ENCODE measurements around the gene EOMES.

The EOMES gene

DNA sequence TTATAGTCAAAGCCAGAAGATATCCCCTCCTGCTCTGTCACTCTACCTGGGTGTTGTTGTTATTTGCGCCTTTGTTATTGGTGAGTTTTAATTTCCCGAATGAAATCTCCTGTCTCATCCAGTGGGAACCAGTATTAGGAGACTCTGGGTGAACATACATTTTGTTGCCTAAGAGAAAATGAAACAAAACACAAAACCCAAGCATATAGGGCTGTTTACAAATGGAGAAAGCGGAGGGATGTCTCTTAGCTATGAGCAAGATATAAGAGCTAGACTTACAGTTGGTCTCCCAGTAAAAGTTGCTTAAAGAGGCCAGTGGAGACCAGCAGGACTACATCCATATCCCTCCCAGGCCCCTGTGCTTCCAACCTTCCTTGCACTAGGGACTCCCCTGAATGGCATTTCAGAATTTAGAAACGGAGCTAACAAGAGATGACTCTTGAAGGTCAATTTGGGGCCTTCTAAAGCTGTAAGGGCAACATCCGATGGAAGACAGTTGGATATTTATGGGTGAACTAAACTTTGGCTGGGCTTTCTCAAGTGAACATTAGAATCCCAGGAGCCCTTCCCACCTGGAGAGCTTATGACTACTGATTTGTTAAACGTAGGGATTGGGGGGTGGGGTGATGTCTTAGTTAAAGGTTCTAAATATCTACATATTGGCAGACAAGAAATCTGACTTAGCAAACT, 2.7 kb downstream of the EOMES start:
- no peak for DNase-seq

DNA sequence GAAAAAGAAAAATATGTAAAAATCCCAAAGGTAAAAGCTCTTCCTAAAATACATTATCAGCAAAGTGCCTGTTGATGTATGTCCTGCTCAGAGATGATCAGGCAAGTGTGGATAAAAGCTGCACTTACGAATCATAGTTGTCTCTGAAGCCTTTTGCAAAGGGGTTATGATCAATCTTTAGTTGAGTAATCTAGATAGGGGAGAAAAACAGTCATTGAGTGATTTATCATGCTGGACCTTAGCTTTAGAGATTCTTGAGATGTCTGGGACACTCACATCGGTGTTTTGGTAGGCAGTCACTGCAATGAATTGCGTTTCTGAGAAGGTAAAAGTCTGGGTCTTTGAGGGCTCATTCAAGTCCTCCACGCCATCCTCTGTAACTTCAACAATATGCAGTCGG, 3.7 kb downstream of the EOMES start:
- DNase-seq: no peak

DNA sequence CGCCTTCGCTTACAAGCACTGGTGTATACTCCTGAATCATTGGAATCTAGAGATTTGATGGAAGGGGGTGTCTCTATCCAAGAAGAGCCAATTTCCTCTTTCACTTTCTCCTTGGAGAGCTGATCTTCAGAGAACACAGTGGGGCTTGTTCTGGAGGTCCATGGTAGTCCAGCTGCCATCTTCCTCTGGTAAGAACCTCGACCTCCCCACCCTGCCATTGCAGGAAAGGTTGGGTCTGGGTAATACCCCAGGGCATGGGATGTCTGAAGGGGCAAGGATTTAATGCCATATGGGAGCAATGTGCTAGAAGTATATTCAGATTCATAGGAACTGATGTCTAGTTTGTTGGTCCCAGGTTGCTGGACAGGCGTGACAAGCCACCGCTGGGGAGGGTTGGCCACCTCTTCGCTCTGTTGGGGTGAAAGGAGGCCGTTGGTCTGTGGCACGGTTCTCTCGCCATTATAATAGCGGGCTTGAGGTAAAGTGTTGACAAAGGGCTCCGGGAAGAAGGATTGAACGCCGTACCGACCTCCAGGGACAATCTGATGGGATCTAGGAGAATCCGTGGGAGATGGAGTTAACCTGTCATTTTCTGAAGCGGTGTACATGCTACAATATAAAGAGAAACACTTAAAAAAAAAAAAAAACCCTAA, 4.8 kb downstream of the EOMES start:
- DNase-seq: no peak

DNA sequence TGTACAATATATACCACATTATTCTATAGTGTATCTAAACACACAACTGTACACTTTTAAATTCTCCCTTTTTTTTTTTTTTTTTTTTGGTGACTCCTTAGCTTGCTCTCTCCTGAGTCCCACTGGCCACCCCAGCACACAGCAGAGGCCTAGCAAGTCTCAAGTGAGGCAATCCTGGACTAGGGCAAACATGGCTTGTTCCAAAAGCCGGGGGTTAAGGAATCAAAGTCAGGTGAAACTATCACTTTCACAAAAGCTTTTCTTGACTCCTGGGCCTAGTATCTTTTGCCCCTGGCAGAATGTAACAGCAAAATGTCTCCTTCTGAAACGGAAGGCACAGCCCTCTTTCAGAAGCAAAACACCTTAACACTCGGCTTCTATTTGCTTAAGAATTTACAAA, 5.8 kb downstream of the EOMES start:
- DNase-seq: no peak

DNA sequence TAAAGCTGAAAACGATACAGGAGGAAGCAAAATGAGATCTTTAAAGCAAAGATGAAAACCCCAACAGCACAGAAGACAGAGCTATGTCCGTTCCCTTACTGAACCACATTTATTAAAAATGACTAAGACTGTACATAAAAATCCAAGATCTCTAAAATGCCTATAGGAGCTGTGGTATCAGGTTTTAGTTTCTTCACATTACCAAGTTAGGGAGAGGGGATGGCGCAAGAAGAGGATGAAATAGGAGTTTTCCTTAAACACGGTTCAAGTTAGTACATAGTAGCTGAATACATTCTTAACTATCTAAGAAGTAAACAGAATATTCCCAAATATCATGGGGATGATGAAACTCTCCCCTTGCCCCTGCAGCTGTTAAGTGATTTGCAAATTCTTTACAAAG, 6.3 kb downstream of the EOMES start:
- no peak for DNase-seq

- DNase-seq: no peak
Measured at GRCh38 chr3:27715454-27715806, 6.7 kb downstream of the EOMES start.

DNA sequence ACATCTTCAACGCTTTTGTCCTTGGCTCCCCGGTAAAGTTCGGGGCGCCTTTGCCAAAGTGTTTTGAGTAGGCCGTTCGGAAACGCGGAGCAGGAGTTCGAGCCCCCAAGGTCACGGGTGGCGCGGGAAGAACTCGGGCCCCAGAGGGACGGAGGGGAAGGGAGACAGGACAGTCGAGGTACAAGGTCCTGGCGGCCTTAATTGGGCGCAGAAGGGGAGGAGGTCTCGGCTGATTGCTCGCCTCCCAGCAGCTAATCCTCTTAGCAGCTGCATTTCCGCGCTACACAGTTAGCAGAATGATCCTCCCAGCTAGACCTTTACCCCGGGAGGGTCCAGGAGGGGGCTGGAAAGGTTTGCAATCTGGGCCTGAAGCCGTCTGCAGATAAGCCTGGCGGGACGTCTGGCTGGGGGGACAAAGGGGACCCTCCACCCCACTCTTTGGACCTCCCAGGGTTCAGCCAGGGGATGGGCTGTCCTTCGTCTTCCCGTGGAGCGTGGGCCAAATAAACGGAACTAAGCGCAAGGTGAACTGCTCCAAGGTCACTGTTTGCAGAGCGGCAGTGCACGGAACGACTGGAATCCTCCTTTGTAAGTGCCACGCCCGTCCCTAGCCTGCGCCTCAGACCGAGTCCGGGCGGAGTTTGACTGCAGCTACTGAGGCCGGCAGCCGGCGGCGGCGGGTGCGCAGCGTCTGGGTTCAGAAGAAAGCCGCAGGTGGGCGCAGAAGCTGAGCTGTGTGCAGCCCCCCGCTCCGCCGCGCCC, 7.2 kb downstream of the EOMES start:
- no peak for DNase-seq

GRCh38 chr3:27714146-27714526, 8.0 kb downstream of the EOMES start:
- DNase-seq: no peak

DNA sequence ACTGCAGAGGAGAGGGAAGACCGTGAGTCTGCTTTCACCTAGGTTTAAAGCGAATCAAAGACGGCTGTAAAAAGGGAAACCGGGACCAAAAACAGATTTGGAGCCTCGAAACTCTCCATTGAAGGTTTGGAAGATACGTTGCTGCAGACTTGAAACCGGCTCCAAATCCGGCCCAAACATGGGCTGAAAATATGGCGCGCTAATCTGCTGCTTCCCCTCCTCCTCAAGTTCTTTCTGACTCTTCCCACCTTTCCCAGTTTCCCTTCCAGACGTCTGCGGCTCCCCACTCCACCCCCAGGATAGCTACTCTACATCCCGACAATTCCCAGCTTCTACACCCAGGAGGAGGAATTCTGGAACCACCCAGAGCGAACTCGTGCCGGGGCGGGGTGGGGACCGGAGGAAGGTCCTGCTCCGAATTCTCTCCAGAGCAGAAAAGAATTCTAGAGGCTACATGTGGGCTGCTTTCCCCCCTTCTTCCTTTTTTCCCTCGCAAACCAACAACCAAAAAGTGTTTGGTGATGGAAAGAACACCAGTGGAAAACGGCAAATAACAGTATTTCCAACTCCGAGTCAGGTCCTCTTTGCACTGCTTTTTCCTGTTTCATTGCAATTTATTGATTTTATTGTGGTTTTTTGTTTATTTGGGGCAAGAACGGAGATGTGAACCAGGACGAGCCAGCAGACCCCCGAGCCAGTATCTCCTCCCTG, 8.5 kb downstream of the EOMES start:
- no peak for DNase-seq

GRCh38 chr3:27713078-27713423, 9.1 kb downstream of the EOMES start:
- no peak for DNase-seq

GRCh38 chr3:27712136-27713077, 9.7 kb downstream of the EOMES start:
- DNase-seq: peak; percentile 37

- DNase-seq: no peak
Measured at GRCh38 chr3:27708250-27708649, 13.9 kb downstream of the EOMES start.

GRCh38 chr3:27699067-27699466, 23.1 kb downstream of the EOMES start:
- no peak for DNase-seq

GRCh38 chr3:27696906-27697305, 25.2 kb downstream of the EOMES start:
- DNase-seq: no peak

DNA sequence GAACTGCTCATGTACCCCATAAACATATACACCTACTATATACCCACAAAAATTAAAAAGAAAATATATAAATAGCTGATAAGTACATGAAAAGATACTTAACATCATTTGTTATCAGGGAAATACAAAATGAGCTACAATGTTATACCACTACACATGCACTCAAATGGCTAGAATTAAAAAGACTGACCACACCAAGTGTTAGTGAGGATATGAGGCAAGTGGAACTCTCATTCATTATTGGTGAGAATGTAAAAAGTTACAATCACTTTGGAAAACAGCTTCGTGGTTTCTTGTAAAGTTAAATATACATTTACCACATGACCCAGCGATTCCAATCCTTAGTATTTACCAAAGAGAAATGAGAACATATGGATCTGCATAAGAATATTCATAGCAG, 26.5 kb downstream of the EOMES start:
- no peak for DNase-seq

GRCh38 chr3:27688053-27688452, 34.1 kb downstream of the EOMES start:
- no peak for DNase-seq

- no peak for DNase-seq
Measured at GRCh38 chr3:27686642-27687041, 35.5 kb downstream of the EOMES start.

DNA sequence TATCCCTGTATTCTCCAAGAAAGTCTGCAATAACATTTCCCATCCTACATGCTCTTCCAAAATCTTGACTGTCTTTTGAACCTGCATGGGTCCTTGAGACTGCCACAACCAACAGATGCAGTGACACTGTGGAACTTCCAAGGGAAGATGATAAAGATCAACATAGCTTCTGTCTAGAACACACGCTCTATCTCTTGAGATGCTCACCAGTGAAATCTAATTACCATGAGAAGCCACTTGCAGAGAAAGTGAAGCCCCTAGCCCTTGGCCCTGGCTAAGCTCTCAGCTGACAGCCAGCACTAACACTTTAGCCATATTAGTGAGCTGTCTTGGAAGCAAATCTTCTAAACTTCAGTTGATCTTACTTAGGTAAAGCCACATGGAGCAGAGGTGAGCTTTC, 36.6 kb downstream of the EOMES start:
- no peak for DNase-seq

GRCh38 chr3:27684302-27684701, 37.8 kb downstream of the EOMES start:
- no peak for DNase-seq

DNA sequence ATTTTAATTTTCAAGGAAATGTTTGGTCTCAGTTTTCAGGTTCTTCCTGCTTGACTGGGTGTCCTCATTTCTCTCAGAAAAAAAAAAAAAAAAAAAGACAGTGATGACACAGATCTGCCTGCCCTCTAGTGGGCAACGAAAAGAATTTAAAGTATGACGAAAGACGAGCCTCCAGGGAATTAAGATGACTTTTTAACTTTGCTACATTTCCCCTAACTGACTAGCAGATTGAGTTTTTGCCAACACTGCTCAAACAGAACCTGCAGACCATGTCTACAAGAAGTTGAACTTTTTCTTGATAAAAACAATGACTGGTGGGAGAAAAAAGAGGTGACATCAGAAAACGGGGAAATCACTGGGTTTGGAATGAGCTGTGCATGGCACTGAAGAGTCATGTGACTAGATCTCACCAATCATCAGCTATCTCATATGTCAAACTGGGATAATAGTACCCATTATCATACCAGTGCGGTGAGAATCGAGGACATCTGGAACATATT, 40.8 kb downstream of the EOMES start:
- peak; percentile 26 for DNase-seq

- no peak for DNase-seq
Measured at GRCh38 chr3:27680517-27681246, 41.4 kb downstream of the EOMES start.

DNA sequence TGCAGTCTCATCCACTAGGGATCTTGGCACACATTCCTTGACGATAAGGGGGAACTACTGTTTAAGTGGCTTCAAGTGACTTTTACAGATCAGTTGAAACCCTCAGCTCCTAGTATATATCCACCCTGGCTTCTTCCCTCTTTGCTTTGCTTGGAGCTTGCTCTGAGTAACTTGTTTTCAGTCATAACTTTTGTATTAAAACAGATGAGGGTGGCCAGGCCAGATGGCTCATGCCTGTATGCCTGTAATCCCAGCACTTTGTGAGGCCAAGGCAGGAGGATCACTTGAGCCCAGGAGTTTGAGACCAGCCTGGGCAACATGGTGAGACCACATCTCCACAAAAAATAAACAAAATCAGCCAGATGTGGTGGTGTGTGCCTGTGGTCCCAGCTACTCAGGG, 42.4 kb downstream of the EOMES start:
- DNase-seq: no peak

Measured in NCI-H1105 (cell line).